Prostate gland (tissue), 2 donors: Measurements from ENCODE around the gene BAIAP3. TPM values are rescaled to one million over a fixed set of nuclear protein-coding genes. Genes with fewer than 3 reads are reported as not detected.
"Not testable (repeated sequence)": the region's sequence is repeated elsewhere in the genome, so short reads cannot be mapped to it uniquely, and the experiment has no call there.

Experiments used
- DNase-seq: peaks from one replicate; pipeline ENCODE4 v3.0.0-alpha.2; 2019; ENCODE audit warnings: low spot score
- H3K27ac ChIP-seq, 2 donors: fragments of 200-600 bp; sonication (generic); 2 replicates each; pipeline ENCODE4 v1.5.1; 2017 to 2019
- H3K27me3 ChIP-seq: fragments of 200-600 bp; sonication (generic); replicated peaks from 2 replicates; pipeline ENCODE4 v1.5.1; 2019; ENCODE audit not compliant: insufficient read depth
- H3K36me3 ChIP-seq, 2 donors: fragments of 200-600 bp; sonication (generic); 1 replicate in 1 of 2; 2 replicates in 1 of 2; pipeline versions ENCODE4 v1.5.1 to v1.8.1; 2017 to 2019
- H3K4me1 ChIP-seq: fragments of 200-600 bp; sonication (generic); replicated peaks from 2 replicates; pipeline ENCODE4 v1.5.1; 2019
- H3K4me3 ChIP-seq, 2 donors: fragments of 200-600 bp; sonication (generic); 2 replicates each; pipeline ENCODE4 v1.5.1; 2017 to 2019
- H3K9me3 ChIP-seq: fragments of 200-600 bp; sonication (generic); 2 replicates; pipeline ENCODE4 v1.5.1; 2017
- CTCF ChIP-seq, 4 experiments: fragments of 200-600 bp in 2 of 4; fragments of 450-650 bp in 2 of 4; sonication (generic) in 2 of 4; IDR thresholded peaks; 1 replicate in 3 of 4; 2 replicates in 1 of 4; pipeline ENCODE4 v1.5.1; 2016 to 2019; ENCODE audit warnings: antibody characterized with exemption in 4 of 4, mild to moderate bottlenecking in 2 of 4, moderate library complexity in 2 of 4
- POLR2A ChIP-seq: fragments of 450-650 bp; IDR thresholded peaks from one replicate; pipeline ENCODE4 v1.6.1; 2016; ENCODE audit warnings: antibody characterized with exemption, mild to moderate bottlenecking
- POLR2AphosphoS5 ChIP-seq: sonication (generic); formaldehyde crosslinking; IDR thresholded peaks from one replicate; pipeline ENCODE4 v1.6.1; 2017; ENCODE audit warnings: antibody characterized with exemption
- WGBS: methylation state at CpG from one replicate; pipeline ENCODE4 v1.1.5; 2018; 5-methylcytosine and 5-hydroxymethylcytosine counted together
- intact Hi-C: fragments of 100-400 bp; cut with DNase I; formaldehyde crosslinking; loops from one replicate; pipeline ENCODE4 v1.14.2; 2022
- total RNA-seq, 2 donors: library from RNA; depleted of rRNA; stranded (reverse); fragments of >200 nt; gene quantifications; one replicate each; pipeline ENCODE4 v1.1.0, GENCODE V29; 2016

Gene BAIAP3
- total RNA-seq, 2 donors from 2014 or later, result 12.1 to 41.6 TPM

- Histone ChIP-seq H3K27ac (no peak overlapping the region), H3K36me3 (no peaks in the 10 kb centered on the region), H3K9me3 (no peaks in the 10 kb centered on the region), H3K27me3 (peaks cover 26% of the 10 kb centered on the region), H3K4me1 (no peaks in the 10 kb centered on the region), H3K4me3 (no peak overlapping the region)
- intact Hi-C loops, result no loop called here
- no peak for DNase-seq
- TF ChIP-seq CTCF (IDR thresholded peaks at IDR 0.05) (no peak), POLR2AphosphoS5 (no peak)
- WGBS, result 24% methylated on average over 22 of the region's 22 CpGs
Observed at GRCh38 chr16:1290063-1290501, 43.4 kb upstream of the BAIAP3 start.

- H3K36me3 ChIP-seq, result no peaks in the 10 kb centered on the region
- 52% methylated on average over 29 of the region's 29 CpGs for WGBS
- no peaks in the 10 kb centered on the region for H3K9me3 ChIP-seq
- DNase-seq, result no peak
- H3K4me1 ChIP-seq, result no peaks in the 10 kb centered on the region
- no peak overlapping the region for H3K27ac ChIP-seq
- intact Hi-C loops, result no loop called here
- peaks cover 26% of the 10 kb centered on the region for H3K27me3 ChIP-seq
- H3K4me3 ChIP-seq, result no peak overlapping the region
- TF ChIP-seq CTCF (IDR thresholded peaks at IDR 0.05) (no peak), POLR2AphosphoS5 (no peak), POLR2A (no peak)
Observed at GRCh38 chr16:1290860-1291575, 42.4 kb upstream of the BAIAP3 start.

GRCh38 chr16:1291576-1291974 is 41.9 kb upstream of the BAIAP3 start:
- DNase-seq, result no peak
- WGBS, result 39% methylated on average over 14 of the region's 17 CpGs
- peaks cover 21% of the 10 kb centered on the region for H3K27me3 ChIP-seq

GRCh38 chr16:1292208-1292607 is 41.2 kb upstream of the BAIAP3 start:
- H3K27me3 ChIP-seq, result peaks cover 21% of the 10 kb centered on the region
- H3K4me1 ChIP-seq, H3K36me3 ChIP-seq, H3K4me3 ChIP-seq, intact Hi-C loops, H3K27ac ChIP-seq, DNase-seq, H3K9me3 ChIP-seq: not testable (repeated sequence)
- WGBS, result 87% methylated on average over 6 of the region's 6 CpGs

More at GRCh38 chr16:1291576-1291974, 41.9 kb upstream of the BAIAP3 start:
- Histone ChIP-seq H3K27ac (no peak overlapping the region), H3K4me1 (no peaks in the 10 kb centered on the region), H3K36me3 (no peaks in the 10 kb centered on the region), H3K4me3 (no peak overlapping the region), H3K9me3 (no peaks in the 10 kb centered on the region)
- intact Hi-C loops, result no loop called here
- TF ChIP-seq CTCF (IDR thresholded peaks at IDR 0.05) (no peak), POLR2AphosphoS5 (no peak), POLR2A (no peak)

- H3K4me1 ChIP-seq, H3K36me3 ChIP-seq, intact Hi-C loops, DNase-seq, H3K4me3 ChIP-seq, H3K9me3 ChIP-seq, H3K27ac ChIP-seq: not testable (repeated sequence)
- peaks cover 20% of the 10 kb centered on the region for H3K27me3 ChIP-seq
- WGBS, result 84% methylated on average over 8 of the region's 8 CpGs
Observed at GRCh38 chr16:1292808-1293207, 40.6 kb upstream of the BAIAP3 start.
